Kidney (tissue), 14 donors: ENCODE measurements around the gene REV1. TPM values are rescaled to one million over a fixed set of nuclear protein-coding genes. Genes with fewer than 3 reads are reported as not detected.

Experiments used
- DNase-seq, 5 donors: peaks; one replicate each; pipeline ENCODE4 v3.0.0-alpha.2; 2013 to 2020
- FAIRE-seq: peaks from 2 replicates; lab custom pipeline; 2012; peaks lifted over from hg19 to GRCh38; lab: Jason Lieb, UNC
- H3K27ac ChIP-seq, 2 donors: one replicate each; pipeline ENCODE4 v1.7.0; 2013; ENCODE audit warnings: low read depth in 2 of 2, low read length in 2 of 2, inconsistent platforms in 1 of 2
- H3K27me3 ChIP-seq: one replicate; pipeline ENCODE4 v1.7.1; 2013; ENCODE audit warnings: low read length, inconsistent platforms; ENCODE audit not compliant: control insufficient read depth, insufficient read depth
- H3K36me3 ChIP-seq, 3 donors: one replicate each; pipeline versions ENCODE4 v1.7.0 to v1.7.1; 2013; ENCODE audit warnings: low read length in 3 of 3, control low read depth in 1 of 3, inconsistent platforms in 1 of 3; ENCODE audit not compliant: insufficient read depth in 3 of 3, control insufficient read depth in 2 of 3
- H3K4me1 ChIP-seq, 3 donors: one replicate each; pipeline versions ENCODE4 v1.7.0 to v1.7.1; 2013; ENCODE audit warnings: low read length in 3 of 3, inconsistent platforms in 1 of 3, low read depth in 1 of 3; ENCODE audit not compliant: control insufficient read depth in 2 of 3, insufficient read depth in 2 of 3
- H3K4me3 ChIP-seq, 3 donors: one replicate each; pipeline versions ENCODE4 v1.7.0 to v1.8.1; 2013; ENCODE audit warnings: low read length in 3 of 3, control low read depth in 1 of 3, inconsistent platforms in 1 of 3
- H3K9ac ChIP-seq, 3 donors: one replicate each; pipeline versions ENCODE4 v1.7.0 to v1.7.1; 2013; ENCODE audit warnings: low read length in 3 of 3, control low read depth in 1 of 3, inconsistent platforms in 1 of 3
- H3K9me3 ChIP-seq, 3 donors: one replicate each; pipeline versions ENCODE4 v1.7.0 to v1.7.1; 2013; ENCODE audit warnings: low read length in 3 of 3, control low read depth in 1 of 3, inconsistent platforms in 1 of 3; ENCODE audit not compliant: control insufficient read depth in 2 of 3, insufficient read depth in 1 of 3
- CTCF ChIP-seq: IDR thresholded peaks from 3 replicates; pipeline ENCODE4 v1.5.1; 2012; ENCODE audit warnings: mild to moderate bottlenecking, moderate library complexity, borderline replicate concordance; ENCODE audit not compliant: insufficient read depth; ENCODE audit errors: extremely low read depth
- intact Hi-C: fragments of 100-400 bp; cut with DNase I; formaldehyde crosslinking; loops from one replicate; pipeline ENCODE4 v1.11.1; 2022
- polyA plus RNA-seq: library from polyadenylated mRNA; stranded (reverse); fragments of 350-450 nt; fragmentation: Illumina TruSeq; extraction: RNeasy Lipid Tissue Mini Kit (QIAGEN cat#74804); gene quantifications from one replicate; pipeline ENCODE4 v1.2.3, GENCODE V29; 2014; ENCODE audit warnings: low read depth, low replicate concordance; ENCODE audit not compliant: insufficient read depth
- total RNA-seq: library from RNA; stranded (reverse); fragmentation: NEBNext Ultra II Directional; extraction: Animal tissue kit (Norgen Biotek cat#: 25700); gene quantifications from one replicate; pipeline ENCODE4 v1.2.1, GENCODE V29; 2021
- donor health status: control.
- donor health status: control.
- donor health status: control.
- donor health status: control.
- donor health status: control.
- donor health status: DM: yes; HTN: yes; CAD: no.
- donor health status: Normal renal cell carcinoma (clear cell type).

REV1 gene
- total and polyA plus RNA-seq, 2 donors from 2014 or later, result 16.9 to 41.3 TPM

- no peak overlapping the region for H3K9ac ChIP-seq
- H3K36me3 ChIP-seq, result no peaks in the 10 kb centered on the region
- no peaks in the 10 kb centered on the region for H3K27me3 ChIP-seq
- no peaks in the 10 kb centered on the region for H3K9me3 ChIP-seq
- H3K4me3 ChIP-seq, result no peak overlapping the region
- intact Hi-C loops, result no loop called here
- peaks cover 2 to 13% (median 9%) of the 10 kb centered on the region in 3 donors for H3K4me1 ChIP-seq
- no peak overlapping the region for H3K27ac ChIP-seq
- DNase-seq (no peak), FAIRE-seq (no peak)
- TF ChIP-seq CTCF, result no peak
Observed at GRCh38 chr2:99484205-99484604, 5.6 kb downstream of the REV1 start.

- no peaks in the 10 kb centered on the region for H3K9me3 ChIP-seq
- FAIRE-seq (no peak), DNase-seq (peak in 3 of 5 donors; percentile 16 to 55 (median 42))
- no peak overlapping the region for H3K9ac ChIP-seq
- no peak overlapping the region for H3K4me3 ChIP-seq
- H3K27me3 ChIP-seq, result no peaks in the 10 kb centered on the region
- TF ChIP-seq CTCF, result no peak
- H3K27ac ChIP-seq, result no peak overlapping the region
- intact Hi-C loops, result no loop called here
- H3K4me1 ChIP-seq, result peaks cover 0 to 4% (median 0%) of the 10 kb centered on the region in 3 donors
- H3K36me3 ChIP-seq, result no peaks in the 10 kb centered on the region
Observed at GRCh38 chr2:99481941-99482340, 7.9 kb downstream of the REV1 start.

GRCh38 chr2:99481527-99481926, 8.3 kb downstream of the REV1 start:
- Histone ChIP-seq H3K27ac (no peak overlapping the region), H3K9me3 (no peaks in the 10 kb centered on the region), H3K27me3 (no peaks in the 10 kb centered on the region), H3K4me1 (peaks cover 0 to 6% (median 0%) of the 10 kb centered on the region in 3 donors), H3K36me3 (no peaks in the 10 kb centered on the region), H3K9ac (no peak overlapping the region), H3K4me3 (no peak overlapping the region)
- no peak for DNase-seq
- intact Hi-C loops, result no loop called here
- FAIRE-seq, result no peak
- TF ChIP-seq CTCF, result no peak

GRCh38 chr2:99480390-99480789, 9.4 kb downstream of the REV1 start:
- Histone ChIP-seq H3K27me3 (no peaks in the 10 kb centered on the region), H3K36me3 (no peaks in the 10 kb centered on the region), H3K9ac (no peak overlapping the region), H3K9me3 (no peaks in the 10 kb centered on the region), H3K4me3 (no peak overlapping the region), H3K4me1 (peaks cover 0 to 9% (median 0%) of the 10 kb centered on the region in 3 donors), H3K27ac (no peak overlapping the region)
- no peak for DNase-seq
- intact Hi-C loops, result no loop called here
- no peak for TF ChIP-seq CTCF
- no peak for FAIRE-seq
